Vagina (tissue), 2 donors: ENCODE measurements around the gene ROR2.

ENCODE experiments used
- POLR2A ChIP-seq, 2 donors: fragments of 450-650 bp; IDR thresholded peaks; one replicate each; pipeline ENCODE4 v1.6.1; 2017; ENCODE audit warnings: antibody characterized with exemption in 2 of 2, mild to moderate bottlenecking in 2 of 2, moderate library complexity in 2 of 2
- TF ChIP-seq, protein P1 (sequence below), 3 experiments: fragments of 450-650 bp in 2 of 3; fragments of 200-600 bp in 1 of 3; sonication (generic) in 1 of 3; IDR thresholded peaks; one replicate each; pipeline ENCODE4 v1.5.1; 2017 to 2019; ENCODE audit warnings: antibody characterized with exemption in 3 of 3, mild to moderate bottlenecking in 2 of 3, moderate library complexity in 2 of 3

DNA sequence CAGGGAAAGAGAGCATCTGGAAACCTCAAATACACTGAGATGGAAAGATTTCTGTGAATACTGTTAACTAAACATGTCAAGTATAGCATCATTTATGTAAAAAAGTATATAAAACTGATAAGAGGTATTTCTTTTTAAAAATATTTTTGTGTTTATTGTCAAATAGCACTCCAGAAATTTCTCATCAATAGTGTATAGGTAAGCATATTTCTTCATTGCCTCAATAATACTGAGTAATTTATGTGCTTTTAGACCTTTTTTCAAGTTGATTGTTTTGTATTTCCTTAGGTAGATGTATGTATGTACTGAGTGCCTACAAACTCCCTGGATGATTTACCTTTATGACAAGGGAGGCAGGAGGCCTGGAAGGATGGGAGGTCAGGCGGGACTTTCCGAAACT is 196.3 kb downstream of the ROR2 start:
- TF ChIP-seq POLR2A (IDR thresholded peaks at IDR 0.05), result no peak
- TF ChIP-seq, protein P1, sequence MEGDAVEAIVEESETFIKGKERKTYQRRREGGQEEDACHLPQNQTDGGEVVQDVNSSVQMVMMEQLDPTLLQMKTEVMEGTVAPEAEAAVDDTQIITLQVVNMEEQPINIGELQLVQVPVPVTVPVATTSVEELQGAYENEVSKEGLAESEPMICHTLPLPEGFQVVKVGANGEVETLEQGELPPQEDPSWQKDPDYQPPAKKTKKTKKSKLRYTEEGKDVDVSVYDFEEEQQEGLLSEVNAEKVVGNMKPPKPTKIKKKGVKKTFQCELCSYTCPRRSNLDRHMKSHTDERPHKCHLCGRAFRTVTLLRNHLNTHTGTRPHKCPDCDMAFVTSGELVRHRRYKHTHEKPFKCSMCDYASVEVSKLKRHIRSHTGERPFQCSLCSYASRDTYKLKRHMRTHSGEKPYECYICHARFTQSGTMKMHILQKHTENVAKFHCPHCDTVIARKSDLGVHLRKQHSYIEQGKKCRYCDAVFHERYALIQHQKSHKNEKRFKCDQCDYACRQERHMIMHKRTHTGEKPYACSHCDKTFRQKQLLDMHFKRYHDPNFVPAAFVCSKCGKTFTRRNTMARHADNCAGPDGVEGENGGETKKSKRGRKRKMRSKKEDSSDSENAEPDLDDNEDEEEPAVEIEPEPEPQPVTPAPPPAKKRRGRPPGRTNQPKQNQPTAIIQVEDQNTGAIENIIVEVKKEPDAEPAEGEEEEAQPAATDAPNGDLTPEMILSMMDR (IDR thresholded peaks at IDR 0.05), result no peak
